Measurements from ENCODE around the gene FOXI3. TPM values are rescaled to one million over a fixed set of nuclear protein-coding genes. Genes with fewer than 3 reads are reported as not detected.

The FOXI3 gene
- total RNA-seq (2021) (0.11 TPM in 2 replicates), Bru-seq, nascent RNA (percentile 11 among the genes with signal in this experiment), BruChase-seq, experiment 1, labeled RNA remaining after a 2-hour chase (percentile 14 among the genes with signal in this experiment), BruChase-seq, experiment 2, labeled RNA remaining after a 6-hour chase (percentile 11 among the genes with signal in this experiment)
- long read RNA-seq = 0 reads

- no TSS peak for BruUV-seq (replicated peaks)
- TF ChIP-seq CTCF (conservative IDR thresholded peaks at IDR 0.05; ENCODE audit: low read depth, low read length) = no peak
- no peak for TF ChIP-seq EZH2 (IDR thresholded peaks at IDR 0.05; ENCODE audit: borderline replicate concordance, low read depth, low read length, poor library complexity, severe bottlenecking)
- Histone ChIP-seq H3K4me1 (ENCODE audit: insufficient read depth, low read length, poor library complexity, severe bottlenecking) (no peaks in the 10 kb centered on the region), H3K27me3 (replicated peaks; ENCODE audit: insufficient read depth, low read depth, low read length, poor library complexity) (peaks cover 93% of the 10 kb centered on the region), H3K36me3 (ENCODE audit: insufficient read depth, low read length, poor library complexity, severe bottlenecking) (no peaks in the 10 kb centered on the region), H3K9me3 (ENCODE audit: low read depth, low read length, poor library complexity, severe bottlenecking) (no peaks in the 10 kb centered on the region), H3K27ac (ENCODE audit: low read depth, low read length, poor library complexity, severe bottlenecking) (no peak within 1 kb of the TSS), H3K4me3 (ENCODE audit: low read depth, low read length, poor library complexity, severe bottlenecking) (no peak within 1 kb of the TSS)
- CTCF ChIA-PET = no interaction called here
- POLR2A ChIA-PET (ENCODE audit: low non-redundant PET) = no interaction called here
- no peak for DNase-seq (ENCODE audit: low spot score)
- intact Hi-C loops (cut with micrococcal nuclease; ENCODE audit: unreplicated experiment) = loop anchor here (10.0 kb wide), 1 partner anchor 258 kb away; no protein-coding TSS in a partner anchor
Observed at GRCh38 chr2:88452565-88452905, at the start of gene FOXI3. FOXI3 (minus strand) TSS chr2:88452693; CDS start chr2:88452535, 158 bp downstream.

GRCh38 chr2:88500691-88501090, 48.2 kb upstream of the FOXI3 start:
- peaks cover 5% of the 10 kb centered on the region for H3K27me3 ChIP-seq (replicated peaks; ENCODE audit: insufficient read depth, low read depth, low read length, poor library complexity)
- TF ChIP-seq EZH2 (IDR thresholded peaks at IDR 0.05; ENCODE audit: borderline replicate concordance, low read depth, low read length, poor library complexity, severe bottlenecking) (no peak), CTCF (conservative IDR thresholded peaks at IDR 0.05; ENCODE audit: low read depth, low read length) (no peak)
- BruUV-seq (replicated peaks) = no TSS peak
- H3K4me3 ChIP-seq (ENCODE audit: low read depth, low read length, poor library complexity, severe bottlenecking) = no peak overlapping the region
- no peak overlapping the region for H3K27ac ChIP-seq (ENCODE audit: low read depth, low read length, poor library complexity, severe bottlenecking)
- H3K4me1 ChIP-seq (ENCODE audit: insufficient read depth, low read length, poor library complexity, severe bottlenecking) = no peaks in the 10 kb centered on the region
- no peaks in the 10 kb centered on the region for H3K36me3 ChIP-seq (ENCODE audit: insufficient read depth, low read length, poor library complexity, severe bottlenecking)
- POLR2A ChIA-PET (ENCODE audit: low non-redundant PET) = no interaction called here
- CTCF ChIA-PET = no interaction called here
- intact Hi-C loops (cut with micrococcal nuclease; ENCODE audit: unreplicated experiment) = no loop called here
- no peak for DNase-seq (ENCODE audit: low spot score)
- H3K9me3 ChIP-seq (ENCODE audit: low read depth, low read length, poor library complexity, severe bottlenecking) = no peaks in the 10 kb centered on the region

- BruUV-seq (replicated peaks) = no TSS peak
- intact Hi-C loops (cut with micrococcal nuclease; ENCODE audit: unreplicated experiment) = no loop called here
- ChIA-PET POLR2A (ENCODE audit: low non-redundant PET) (no interaction called here), CTCF (no interaction called here)
- H3K36me3 ChIP-seq (ENCODE audit: insufficient read depth, low read length, poor library complexity, severe bottlenecking) = no peaks in the 10 kb centered on the region
- H3K27ac ChIP-seq (ENCODE audit: low read depth, low read length, poor library complexity, severe bottlenecking) = no peak overlapping the region
- TF ChIP-seq CTCF (conservative IDR thresholded peaks at IDR 0.05; ENCODE audit: low read depth, low read length) = no peak
- no peak overlapping the region for H3K4me3 ChIP-seq (ENCODE audit: low read depth, low read length, poor library complexity, severe bottlenecking)
- DNase-seq (ENCODE audit: low spot score) = no peak
- no peaks in the 10 kb centered on the region for H3K4me1 ChIP-seq (ENCODE audit: insufficient read depth, low read length, poor library complexity, severe bottlenecking)
- H3K27me3 ChIP-seq (replicated peaks; ENCODE audit: insufficient read depth, low read depth, low read length, poor library complexity) = peaks cover 13% of the 10 kb centered on the region
- H3K9me3 ChIP-seq (ENCODE audit: low read depth, low read length, poor library complexity, severe bottlenecking) = no peaks in the 10 kb centered on the region
Observed at GRCh38 chr2:88499204-88499603, 46.7 kb upstream of the FOXI3 start.

Measured in A673 (cell line).